Caco-2 (cell line): ENCODE measurements around the gene LAMTOR5. TPM values are rescaled to one million over a fixed set of nuclear protein-coding genes. Genes with fewer than 3 reads are reported as not detected.

Source experiments
- BruUV-seq: library from RNA; stranded (reverse); fragments of 400-500 nt; replicated peaks from 2 replicates; lab custom pipeline; 2021; lab: Mats Ljungman, UMichigan
- CTCF ChIA-PET: fragments of 300-600 bp; sonication (Branson Sonifier 250); formaldehyde crosslinking; loops from one replicate; lab custom pipeline; 2022; ENCODE audit warnings: antibody characterized with exemption; lab: Charles Lee
- POLR2A ChIA-PET: fragments of 300-600 bp; sonication (Branson Sonifier 250); formaldehyde crosslinking; loops from one replicate; lab custom pipeline; 2022; ENCODE audit warnings: antibody characterized with exemption; lab: Charles Lee
- DNase-seq, 2 experiments: peaks; one replicate each; pipeline versions ENCODE4 v3.0.0 to v3.0.0-alpha.2; 2020 to 2022
- H3K27me3 ChIP-seq: replicated peaks from 2 replicates; pipeline ENCODE4 v1.6.0; 2011; ENCODE audit warnings: low read length; ENCODE audit not compliant: control insufficient read depth, insufficient read depth
- H3K36me3 ChIP-seq: 2 replicates; pipeline ENCODE4 v1.5.1; 2011; ENCODE audit warnings: low read length; ENCODE audit not compliant: control insufficient read depth, insufficient read depth
- H3K4me1 ChIP-seq: fragments of 250-450 bp; sonication (Bioruptor Pico); 2 replicates; pipeline ENCODE4 v1.5.1; 2020; ENCODE audit warnings: mild to moderate bottlenecking
- H3K4me3 ChIP-seq: 2 replicates; pipeline ENCODE4 v1.5.1; 2011; ENCODE audit warnings: low read depth, mild to moderate bottlenecking, control low read depth, low read length
- H3K9me3 ChIP-seq: fragments of 250-450 bp; sonication (Bioruptor Pico); 2 replicates; pipeline ENCODE4 v1.5.1; 2020; ENCODE audit warnings: mild to moderate bottlenecking, moderate library complexity
- H3K27ac Mint-ChIP-seq: one replicate; pipeline ENCODE4 v1.8.0; 2022; ENCODE audit warnings: mixed read lengths; ENCODE audit not compliant: unreplicated experiment
- H3K27me3 Mint-ChIP-seq: one replicate; pipeline ENCODE4 v1.8.0; 2022; ENCODE audit warnings: mixed read lengths; ENCODE audit not compliant: insufficient read depth, unreplicated experiment
- H3K36me3 Mint-ChIP-seq: one replicate; pipeline ENCODE4 v1.8.0; 2022; ENCODE audit warnings: mild to moderate bottlenecking, mixed read lengths; ENCODE audit not compliant: insufficient read depth, unreplicated experiment
- H3K4me1 Mint-ChIP-seq: one replicate; pipeline ENCODE4 v1.8.0; 2022; ENCODE audit warnings: low read depth, mixed read lengths; ENCODE audit not compliant: unreplicated experiment
- H3K4me3 Mint-ChIP-seq: one replicate; pipeline ENCODE4 v1.8.0; 2022; ENCODE audit warnings: mild to moderate bottlenecking, moderate library complexity, mixed read lengths; ENCODE audit not compliant: unreplicated experiment
- H3K9me3 Mint-ChIP-seq: one replicate; pipeline ENCODE4 v1.8.0; 2022; ENCODE audit warnings: mixed read lengths; ENCODE audit not compliant: unreplicated experiment
- CTCF ChIP-seq, 2 experiments: fragments of 200-600 bp in 1 of 2; IDR thresholded peaks; 1 replicate in 1 of 2; 2 replicates in 1 of 2; pipeline versions ENCODE4 v1.5.1 to v1.8.0; 2011 to 2022; ENCODE audit warnings: antibody characterized with exemption in 1 of 2, control low read depth in 1 of 2, inconsistent platforms in 1 of 2, low read depth in 1 of 2, low read length in 1 of 2, mild to moderate bottlenecking in 1 of 2, moderate library complexity in 1 of 2; ENCODE audit not compliant: insufficient read depth in 1 of 2, severe bottlenecking in 1 of 2, unreplicated experiment in 1 of 2
- intact Hi-C: fragments of 100-400 bp; cut with micrococcal nuclease; formaldehyde crosslinking; loops from one replicate; pipeline ENCODE4 v1.10.0; 2022; ENCODE audit not compliant: unreplicated experiment
- total RNA-seq: library from RNA; stranded (reverse); gene quantifications from 2 replicates; pipeline ENCODE4 v1.2.3, GENCODE V29; 2022

The LAMTOR5 gene
- total RNA-seq, 1 experiment from 2014 or later: 106 TPM

DNA sequence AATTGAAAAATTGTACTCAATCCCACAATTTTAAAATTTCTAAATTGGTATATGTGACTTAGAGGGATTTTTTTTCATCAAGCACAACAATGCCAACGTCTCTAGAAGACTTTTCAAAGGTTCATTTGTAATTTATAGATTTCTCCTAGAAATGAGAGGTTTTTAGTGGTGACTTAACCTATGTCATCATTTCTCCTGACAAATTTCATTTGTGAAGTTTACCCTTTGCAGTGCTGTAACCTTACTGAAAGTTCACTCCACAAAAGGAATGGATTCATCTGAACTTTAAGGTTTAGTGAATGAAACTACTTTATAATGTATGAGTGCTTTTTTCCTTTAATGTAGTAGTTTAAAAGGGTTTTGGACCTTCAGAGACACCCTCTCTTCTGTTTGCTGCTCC, 52.2 kb downstream of the LAMTOR5 start:
- H3K27me3 Mint-ChIP-seq: no peaks in the 10 kb centered on the region
- no peak overlapping the region for H3K4me3 ChIP-seq
- ChIA-PET CTCF (no interaction called here), POLR2A (no interaction called here)
- H3K4me1 ChIP-seq: 0 out of 2 replicates have a peak, but pooled peaks cover 4% of the 10 kb centered on the region
- no peak overlapping the region for H3K4me3 Mint-ChIP-seq
- peaks cover 12% of the 10 kb centered on the region for H3K36me3 Mint-ChIP-seq
- H3K4me1 Mint-ChIP-seq: peaks cover 6% of the 10 kb centered on the region
- intact Hi-C loops: loop anchor here (5.0 kb wide), 1 partner anchor 37 kb away; the partner anchor contains the start of gene SLC16A4
- H3K9me3 Mint-ChIP-seq: no peaks in the 10 kb centered on the region
- DNase-seq: no peak
- no peaks in the 10 kb centered on the region; the same call in 1 of the 2 replicates for H3K36me3 ChIP-seq
- no peaks in the 10 kb centered on the region for H3K9me3 ChIP-seq
- no peak for TF ChIP-seq CTCF (IDR thresholded peaks at IDR 0.05; ENCODE audit: insufficient read depth in 1 of 2, low read depth in 1 of 2, low read length in 1 of 2, severe bottlenecking in 1 of 2, unreplicated experiment in 1 of 2)
- BruUV-seq: no TSS peak
- H3K27me3 ChIP-seq: no peaks in the 10 kb centered on the region
- peak overlapping the region; percentile 37 for H3K27ac Mint-ChIP-seq

Other genes with a start within 250 kb of the LAMTOR5 start
- 5.3 TPM in 2 replicates for gene KCNC4, start 197.4 kb downstream of the LAMTOR5 start, total RNA-seq
- gene RBM15, start 68.3 kb downstream of the LAMTOR5 start, total RNA-seq: 34.3 and 36.1 TPM in 2 replicates
- 7.6 and 9.3 TPM in 2 replicates for gene SLC16A4, start 16.7 kb downstream of the LAMTOR5 start, total RNA-seq
- not detected in 2 replicates for gene PROK1, start 43.5 kb upstream of the LAMTOR5 start, total RNA-seq
- not detected in 2 replicates for gene KCNA10, start 111.5 kb upstream of the LAMTOR5 start, total RNA-seq
- gene KCNA2, start 198.7 kb upstream of the LAMTOR5 start, total RNA-seq: 0.11 TPM in 1 of 2 replicates, not detected in the other